AG04450 (cell line): ENCODE results near the gene RAC3. TPM values are rescaled to one million over a fixed set of nuclear protein-coding genes. Genes with fewer than 3 reads are reported as not detected.

ENCODE experiments used
- CTCF ChIA-PET: fragments of 300-600, 350-600 bp; formaldehyde crosslinking; extraction: SDS; loops from one replicate; lab custom pipeline; 2022; ENCODE audit warnings: antibody characterized with exemption, inconsistent platforms; lab: Charles Lee
- POLR2A ChIA-PET: fragments of 350-600 bp; formaldehyde crosslinking; extraction: SDS; loops from one replicate; lab custom pipeline; 2021; ENCODE audit warnings: antibody characterized with exemption, inconsistent platforms; lab: Yijun Ruan, JAX
- DNase-seq: peaks from one replicate; pipeline ENCODE4 v3.0.0-alpha.2; 2011; ENCODE audit warnings: low read depth, low spot score
- H3K27ac ChIP-seq: one replicate; pipeline ENCODE4 v1.5.1; 2012; ENCODE audit warnings: low read depth, low read length, control low read depth
- H3K27me3 ChIP-seq: one replicate; pipeline ENCODE4 v1.6.0; 2012; ENCODE audit warnings: low read length; ENCODE audit not compliant: control insufficient read depth, insufficient read depth
- H3K4me3 ChIP-seq: 2 replicates; pipeline ENCODE4 v1.5.1; 2011; ENCODE audit warnings: mild to moderate bottlenecking, low read depth, low read length, control low read depth
- H3K9me3 ChIP-seq: 2 replicates; pipeline ENCODE4 v1.5.1; 2012; ENCODE audit warnings: low read length; ENCODE audit not compliant: control insufficient read depth, insufficient read depth
- polyA plus RNA-seq: library from polyadenylated mRNA; depleted of rRNA; stranded (reverse); fragments of >200 nt; gene quantifications from 2 replicates; pipeline ENCODE4 v1.2.3, GENCODE V29; 2011
- TF ChIP-seq, protein P1 (sequence below): IDR thresholded peaks from 2 replicates; pipeline ENCODE4 v1.5.1; 2011; ENCODE audit warnings: low read depth, low read length, control low read depth, inconsistent platforms

The RAC3 gene
- polyA plus RNA-seq, 1 experiment, result 12.9 TPM

- ChIA-PET POLR2A (no interaction called here), CTCF (interaction anchor here (0.6 to 1.7 kb wide), 3 partner anchors 46 to 51 kb away, joined by 3 to 8 read pairs (median 5); partner anchors contain the start of gene NOTUM)
- no peak overlapping the region for H3K4me3 ChIP-seq
Measured at GRCh38 chr17:82010575-82011525, 20.6 kb upstream of the RAC3 start.

GRCh38 chr17:82011617-82012187 lies 19.8 kb upstream of the RAC3 start:
- ChIA-PET CTCF (no interaction called here), POLR2A (no interaction called here)
- Histone ChIP-seq H3K27ac (no peak overlapping the region), H3K4me3 (no peak overlapping the region), H3K9me3 (no peaks in the 10 kb centered on the region; the same call in 1 of the 2 replicates), H3K27me3 (no peaks in the 10 kb centered on the region)
- TF ChIP-seq, protein P1, sequence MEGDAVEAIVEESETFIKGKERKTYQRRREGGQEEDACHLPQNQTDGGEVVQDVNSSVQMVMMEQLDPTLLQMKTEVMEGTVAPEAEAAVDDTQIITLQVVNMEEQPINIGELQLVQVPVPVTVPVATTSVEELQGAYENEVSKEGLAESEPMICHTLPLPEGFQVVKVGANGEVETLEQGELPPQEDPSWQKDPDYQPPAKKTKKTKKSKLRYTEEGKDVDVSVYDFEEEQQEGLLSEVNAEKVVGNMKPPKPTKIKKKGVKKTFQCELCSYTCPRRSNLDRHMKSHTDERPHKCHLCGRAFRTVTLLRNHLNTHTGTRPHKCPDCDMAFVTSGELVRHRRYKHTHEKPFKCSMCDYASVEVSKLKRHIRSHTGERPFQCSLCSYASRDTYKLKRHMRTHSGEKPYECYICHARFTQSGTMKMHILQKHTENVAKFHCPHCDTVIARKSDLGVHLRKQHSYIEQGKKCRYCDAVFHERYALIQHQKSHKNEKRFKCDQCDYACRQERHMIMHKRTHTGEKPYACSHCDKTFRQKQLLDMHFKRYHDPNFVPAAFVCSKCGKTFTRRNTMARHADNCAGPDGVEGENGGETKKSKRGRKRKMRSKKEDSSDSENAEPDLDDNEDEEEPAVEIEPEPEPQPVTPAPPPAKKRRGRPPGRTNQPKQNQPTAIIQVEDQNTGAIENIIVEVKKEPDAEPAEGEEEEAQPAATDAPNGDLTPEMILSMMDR, result no peak
- no peak for DNase-seq

More at GRCh38 chr17:82010575-82011525, 20.6 kb upstream of the RAC3 start:
- DNase-seq, result no peak
- H3K9me3 ChIP-seq, result no peaks in the 10 kb centered on the region; the same call in 1 of the 2 replicates
- H3K27me3 ChIP-seq, result no peaks in the 10 kb centered on the region
- TF ChIP-seq, protein P1, result no peak
- H3K27ac ChIP-seq, result no peak overlapping the region

- H3K27ac ChIP-seq, result no peak overlapping the region
- H3K4me3 ChIP-seq, result no peak overlapping the region
- TF ChIP-seq, protein P1, result no peak
- CTCF ChIA-PET, result no interaction called here
- DNase-seq, result no peak
- POLR2A ChIA-PET, result no interaction called here
- no peaks in the 10 kb centered on the region for H3K27me3 ChIP-seq
- no peaks in the 10 kb centered on the region; the same call in 1 of the 2 replicates for H3K9me3 ChIP-seq
Measured at GRCh38 chr17:82012261-82012639, 19.2 kb upstream of the RAC3 start.

GRCh38 chr17:82012640-82013295 lies 18.7 kb upstream of the RAC3 start:
- H3K27ac ChIP-seq, result no peak overlapping the region
- H3K4me3 ChIP-seq, result no peak overlapping the region
- TF ChIP-seq, protein P1, result no peak
- DNase-seq, result no peak
- CTCF ChIA-PET, result no interaction called here
- POLR2A ChIA-PET, result no interaction called here
- H3K27me3 ChIP-seq, result no peaks in the 10 kb centered on the region
- H3K9me3 ChIP-seq, result no peaks in the 10 kb centered on the region; the same call in 1 of the 2 replicates
